HepG2 (cell line): Measurements from ENCODE around the gene FHIT.

Experiments
- CHD2 ChIP-seq: IDR thresholded peaks from 2 replicates; pipeline ENCODE4 v1.6.1; 2011; ENCODE audit warnings: low read depth, low read length, improper control_type of control experiment
- CTCF ChIP-seq: sonication (generic); formaldehyde crosslinking; IDR thresholded peaks from 2 replicates; pipeline ENCODE4 v1.5.0; 2020; ENCODE audit warnings: mild to moderate bottlenecking, missing genetic modification reagents, moderate library complexity
- ESRRA ChIP-seq: sonication (generic); formaldehyde crosslinking; IDR thresholded peaks from 2 replicates; pipeline ENCODE4 v1.5.1; 2020; ENCODE audit warnings: mild to moderate bottlenecking, low read depth, missing genetic modification reagents
- EZH2 ChIP-seq: conservative IDR thresholded peaks from 2 replicates; pipeline ENCODE4 v1.6.1; 2012; ENCODE audit warnings: mild to moderate bottlenecking, low read depth, low read length, moderate library complexity
- MEIS1 ChIP-seq: sonication (generic); formaldehyde crosslinking; IDR thresholded peaks from 2 replicates; pipeline ENCODE4 v1.9.0; 2021; ENCODE audit warnings: mild to moderate bottlenecking, missing genetic modification reagents, moderate library complexity, borderline replicate concordance
- SMARCC2 ChIP-seq: fragments of 450-650 bp; IDR thresholded peaks from 2 replicates; pipeline ENCODE4 v1.6.1; 2017; ENCODE audit warnings: antibody characterized with exemption, mild to moderate bottlenecking
- TF ChIP-seq, protein P1 (sequence below): sonication (generic); formaldehyde crosslinking; IDR thresholded peaks from 2 replicates; pipeline ENCODE4 v1.5.0; 2020; ENCODE audit warnings: mild to moderate bottlenecking, missing genetic modification reagents
- TF ChIP-seq, protein P2 (sequence below): sonication (generic); formaldehyde crosslinking; IDR thresholded peaks from 2 replicates; pipeline ENCODE4 v1.4.0; 2020; ENCODE audit warnings: missing genetic modification reagents

- TF ChIP-seq MEIS1 (CRISPR knock-in tag) (no peak), SMARCC2 (no peak), EZH2 (no peak), CHD2 (no peak), CTCF (CRISPR knock-in tag) (no peak), ESRRA (CRISPR knock-in tag) (no peak)
- TF ChIP-seq, protein P1, sequence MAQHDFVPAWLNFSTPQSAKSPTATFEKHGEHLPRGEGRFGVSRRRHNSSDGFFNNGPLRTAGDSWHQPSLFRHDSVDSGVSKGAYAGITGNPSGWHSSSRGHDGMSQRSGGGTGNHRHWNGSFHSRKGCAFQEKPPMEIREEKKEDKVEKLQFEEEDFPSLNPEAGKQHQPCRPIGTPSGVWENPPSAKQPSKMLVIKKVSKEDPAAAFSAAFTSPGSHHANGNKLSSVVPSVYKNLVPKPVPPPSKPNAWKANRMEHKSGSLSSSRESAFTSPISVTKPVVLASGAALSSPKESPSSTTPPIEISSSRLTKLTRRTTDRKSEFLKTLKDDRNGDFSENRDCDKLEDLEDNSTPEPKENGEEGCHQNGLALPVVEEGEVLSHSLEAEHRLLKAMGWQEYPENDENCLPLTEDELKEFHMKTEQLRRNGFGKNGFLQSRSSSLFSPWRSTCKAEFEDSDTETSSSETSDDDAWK (CRISPR knock-in tag): no peak
- TF ChIP-seq, protein P2, sequence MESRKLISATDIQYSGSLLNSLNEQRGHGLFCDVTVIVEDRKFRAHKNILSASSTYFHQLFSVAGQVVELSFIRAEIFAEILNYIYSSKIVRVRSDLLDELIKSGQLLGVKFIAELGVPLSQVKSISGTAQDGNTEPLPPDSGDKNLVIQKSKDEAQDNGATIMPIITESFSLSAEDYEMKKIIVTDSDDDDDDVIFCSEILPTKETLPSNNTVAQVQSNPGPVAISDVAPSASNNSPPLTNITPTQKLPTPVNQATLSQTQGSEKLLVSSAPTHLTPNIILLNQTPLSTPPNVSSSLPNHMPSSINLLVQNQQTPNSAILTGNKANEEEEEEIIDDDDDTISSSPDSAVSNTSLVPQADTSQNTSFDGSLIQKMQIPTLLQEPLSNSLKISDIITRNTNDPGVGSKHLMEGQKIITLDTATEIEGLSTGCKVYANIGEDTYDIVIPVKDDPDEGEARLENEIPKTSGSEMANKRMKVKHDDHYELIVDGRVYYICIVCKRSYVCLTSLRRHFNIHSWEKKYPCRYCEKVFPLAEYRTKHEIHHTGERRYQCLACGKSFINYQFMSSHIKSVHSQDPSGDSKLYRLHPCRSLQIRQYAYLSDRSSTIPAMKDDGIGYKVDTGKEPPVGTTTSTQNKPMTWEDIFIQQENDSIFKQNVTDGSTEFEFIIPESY (CRISPR knock-in tag): no peak
Measured at GRCh38 chr3:60935709-60936108, 315.5 kb downstream of the FHIT start.
